C4-2B (cell line): ENCODE results near the gene GTF3C5.
"Not testable (repeated sequence)": the region's sequence is repeated elsewhere in the genome, so short reads cannot be mapped to it uniquely, and the experiment has no call there.

Source experiments
- H3K27ac ChIP-seq: fragments of 450-650 bp; 2 replicates; pipeline ENCODE4 v1.5.1; 2017
- ZFX ChIP-seq: fragments of 450-650 bp; IDR thresholded peaks from 2 replicates; pipeline ENCODE4 v1.6.1; 2017
- TF ChIP-seq, protein P1 (sequence below): fragments of 450-650 bp; conservative IDR thresholded peaks from 2 replicates; pipeline ENCODE4 v1.5.1; 2017; ENCODE audit warnings: mild to moderate bottlenecking

GTF3C5 gene

DNA sequence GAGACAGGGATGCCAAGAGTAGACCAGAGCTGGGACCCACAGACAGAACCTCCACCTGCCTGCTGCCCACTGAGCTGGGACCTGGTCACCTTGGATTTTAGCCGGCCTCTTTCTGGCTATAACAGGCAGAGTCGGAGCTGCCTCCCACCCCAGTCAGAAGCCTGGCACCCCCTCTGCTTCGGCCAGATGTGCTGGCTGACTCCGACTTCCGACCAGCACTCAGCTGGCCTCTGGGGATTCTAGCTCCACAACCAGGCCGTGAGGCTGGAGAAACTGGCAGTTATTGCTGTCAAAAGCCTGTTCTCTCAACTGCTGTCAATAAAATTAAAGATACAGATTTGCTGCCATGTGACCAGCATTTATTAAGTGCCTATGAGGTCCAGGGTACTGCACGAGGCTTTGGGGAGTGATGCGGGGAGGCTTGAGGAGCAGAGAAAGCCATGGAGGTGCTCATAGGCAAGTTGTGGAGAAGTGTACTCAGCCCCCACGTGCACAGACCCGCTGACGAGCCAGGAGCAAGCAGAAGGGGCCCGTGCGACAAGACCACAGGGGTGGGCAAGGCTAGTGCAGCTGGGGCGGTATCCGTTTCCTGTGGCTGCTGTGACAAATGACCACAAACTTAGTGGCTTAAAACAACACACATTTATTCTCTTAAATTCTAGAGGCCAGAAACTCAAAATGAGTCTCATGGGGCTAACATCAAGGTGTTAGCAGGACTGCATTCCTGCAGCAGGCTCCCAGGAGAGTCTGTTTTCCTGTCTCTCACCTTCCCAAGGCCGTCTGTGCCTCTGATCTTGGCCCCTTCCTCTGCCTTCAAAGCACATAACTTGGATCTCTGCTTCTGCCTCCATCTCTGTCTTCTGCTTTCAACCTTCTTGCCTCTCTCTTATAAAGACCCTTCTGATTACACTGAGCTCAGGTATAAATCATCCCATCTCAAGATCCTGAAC lies 39.2 kb upstream of the GTF3C5 start:
- TF ChIP-seq, protein P1, sequence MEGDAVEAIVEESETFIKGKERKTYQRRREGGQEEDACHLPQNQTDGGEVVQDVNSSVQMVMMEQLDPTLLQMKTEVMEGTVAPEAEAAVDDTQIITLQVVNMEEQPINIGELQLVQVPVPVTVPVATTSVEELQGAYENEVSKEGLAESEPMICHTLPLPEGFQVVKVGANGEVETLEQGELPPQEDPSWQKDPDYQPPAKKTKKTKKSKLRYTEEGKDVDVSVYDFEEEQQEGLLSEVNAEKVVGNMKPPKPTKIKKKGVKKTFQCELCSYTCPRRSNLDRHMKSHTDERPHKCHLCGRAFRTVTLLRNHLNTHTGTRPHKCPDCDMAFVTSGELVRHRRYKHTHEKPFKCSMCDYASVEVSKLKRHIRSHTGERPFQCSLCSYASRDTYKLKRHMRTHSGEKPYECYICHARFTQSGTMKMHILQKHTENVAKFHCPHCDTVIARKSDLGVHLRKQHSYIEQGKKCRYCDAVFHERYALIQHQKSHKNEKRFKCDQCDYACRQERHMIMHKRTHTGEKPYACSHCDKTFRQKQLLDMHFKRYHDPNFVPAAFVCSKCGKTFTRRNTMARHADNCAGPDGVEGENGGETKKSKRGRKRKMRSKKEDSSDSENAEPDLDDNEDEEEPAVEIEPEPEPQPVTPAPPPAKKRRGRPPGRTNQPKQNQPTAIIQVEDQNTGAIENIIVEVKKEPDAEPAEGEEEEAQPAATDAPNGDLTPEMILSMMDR = no peak
- TF ChIP-seq ZFX = no peak
- no peak overlapping the region for H3K27ac ChIP-seq

DNA sequence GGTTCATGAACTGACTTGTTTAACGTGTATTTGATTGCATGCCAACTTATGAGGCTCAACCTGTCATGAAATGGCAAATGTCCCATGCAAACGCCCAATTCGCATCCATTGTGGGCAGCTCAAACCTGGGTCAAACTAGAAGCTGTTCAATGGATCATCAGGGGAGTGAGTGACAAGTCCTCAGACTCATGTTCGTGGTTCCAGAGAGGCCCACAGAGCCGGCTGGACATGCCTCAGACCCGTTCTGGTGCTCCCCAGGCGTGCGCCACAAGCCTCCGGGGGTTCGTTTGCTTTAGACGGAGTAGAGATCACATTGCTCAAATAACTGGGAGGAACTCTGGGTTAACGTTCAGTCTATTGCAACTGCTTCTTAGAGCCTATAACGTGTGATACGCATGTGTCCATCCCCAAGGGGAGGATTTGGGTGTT lies 37.3 kb upstream of the GTF3C5 start:
- TF ChIP-seq, protein P1 = no peak
- no peak for TF ChIP-seq ZFX
- H3K27ac ChIP-seq = no peak overlapping the region

DNA sequence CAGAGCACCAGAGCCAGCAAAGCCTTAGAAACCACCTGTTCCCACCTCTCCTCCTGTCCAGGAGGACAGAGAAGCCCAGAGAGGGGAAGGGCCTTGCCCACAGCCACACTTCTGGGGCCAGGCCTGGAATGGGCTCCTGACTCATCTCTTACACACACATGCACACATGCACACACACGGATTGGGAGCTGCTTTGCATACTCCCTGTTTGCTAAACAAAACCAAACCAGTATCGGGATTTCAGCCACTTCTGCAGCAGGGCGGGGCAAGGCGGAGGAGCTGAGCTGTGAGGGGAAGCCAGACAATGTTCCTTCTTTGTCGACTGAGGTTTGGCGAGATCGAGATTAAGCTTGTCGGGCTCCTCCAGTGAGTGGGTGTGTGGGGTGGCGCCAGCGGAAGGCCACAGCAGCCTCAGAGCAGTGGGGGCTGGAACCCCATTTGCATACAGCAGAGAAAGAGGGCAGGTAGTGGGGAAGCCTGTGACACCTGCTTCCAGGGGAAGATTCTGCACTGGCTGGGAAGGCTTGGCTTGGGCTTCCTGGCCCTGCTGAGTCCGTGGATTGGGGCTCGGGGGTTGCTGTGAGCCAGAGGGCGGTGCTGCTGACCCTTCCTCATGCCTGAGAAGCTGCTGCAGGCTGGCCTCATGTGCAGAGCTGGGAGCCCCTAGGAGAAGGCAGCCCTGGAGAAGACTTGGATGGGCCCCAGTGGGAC lies 36.2 kb upstream of the GTF3C5 start:
- H3K27ac ChIP-seq = no peak overlapping the region
- TF ChIP-seq, protein P1 = no peak
- no peak for TF ChIP-seq ZFX

DNA sequence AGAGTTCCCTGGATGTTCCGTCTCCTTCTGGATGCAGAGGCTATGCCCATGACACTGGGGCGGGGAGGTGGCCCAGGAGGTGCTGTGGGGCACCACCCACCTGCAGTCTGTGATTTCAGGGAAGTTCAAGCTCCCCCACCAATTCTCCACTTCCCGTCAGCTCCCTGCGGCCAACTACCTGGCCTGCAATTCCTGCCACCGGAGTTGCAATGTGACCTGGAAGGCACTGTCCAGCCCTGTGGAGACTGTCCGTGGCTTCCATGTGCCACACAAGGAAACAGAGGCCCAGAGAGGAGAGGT lies 35.7 kb upstream of the GTF3C5 start:
- H3K27ac ChIP-seq = no peak overlapping the region
- TF ChIP-seq, protein P1 = no peak
- TF ChIP-seq ZFX = no peak

DNA sequence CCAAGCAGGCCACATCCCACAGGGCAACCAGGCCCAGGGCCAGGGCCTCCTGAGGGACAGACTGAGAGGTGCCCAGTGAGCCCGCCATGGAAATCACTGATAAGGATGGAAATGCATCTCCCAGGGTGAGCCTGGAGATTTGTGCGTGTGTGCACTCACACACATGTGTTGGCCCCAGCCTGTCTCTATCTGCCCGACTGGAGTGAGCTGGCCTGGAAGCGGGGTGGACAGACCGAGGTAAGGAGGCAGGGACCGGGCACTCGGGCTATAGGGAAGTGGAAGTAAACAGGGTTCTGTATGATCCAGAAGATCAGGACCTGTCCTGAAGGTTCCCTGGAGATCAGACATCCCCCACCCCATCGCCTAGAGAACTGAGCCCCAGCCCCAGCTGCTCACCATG lies 34.9 kb upstream of the GTF3C5 start:
- H3K27ac ChIP-seq = no peak overlapping the region

DNA sequence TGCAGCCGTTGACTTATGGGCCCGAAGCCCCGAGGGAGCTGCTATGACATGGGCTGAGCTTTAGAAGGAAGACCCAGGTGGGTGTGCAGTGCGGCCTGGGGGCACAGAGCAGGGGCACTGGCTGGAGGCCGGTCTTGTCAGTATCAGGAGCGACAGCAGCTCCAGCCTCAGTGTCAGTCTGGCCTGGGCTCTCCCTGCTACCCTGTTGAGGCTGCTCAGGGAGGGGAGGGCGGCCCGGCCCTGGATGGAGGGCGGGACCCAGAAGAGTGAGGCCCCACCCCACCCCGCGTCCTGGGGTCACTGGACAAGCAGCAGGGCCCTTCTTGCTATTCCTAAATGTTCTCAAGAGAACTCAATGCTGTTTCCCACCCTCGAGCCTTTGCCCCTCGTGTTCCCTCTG lies 34.3 kb upstream of the GTF3C5 start:
- H3K27ac ChIP-seq = no peak overlapping the region
- TF ChIP-seq, protein P1 = no peak
- no peak for TF ChIP-seq ZFX

More for the DNA sequence above, 34.9 kb upstream of the GTF3C5 start:
- no peak for TF ChIP-seq ZFX
- TF ChIP-seq, protein P1 = no peak

DNA sequence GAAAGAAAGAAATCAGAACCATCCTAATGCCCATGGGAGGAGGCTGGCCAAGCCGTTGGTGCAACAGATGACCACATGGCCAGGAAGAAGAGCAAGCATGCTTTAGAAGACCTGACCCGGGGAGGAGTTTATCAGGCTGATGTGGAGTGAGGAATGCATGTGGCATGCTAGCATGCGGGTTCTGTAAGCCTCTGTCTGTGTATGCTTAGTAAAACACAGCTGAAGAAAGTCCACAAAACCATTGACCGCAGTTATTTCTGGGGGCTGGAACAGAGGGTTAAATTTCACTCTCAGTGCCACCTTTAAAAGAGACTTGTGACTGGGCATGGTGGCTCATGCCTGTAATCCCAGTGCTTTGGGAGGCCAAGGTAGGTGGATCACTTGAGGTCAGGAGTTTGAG lies 33.2 kb upstream of the GTF3C5 start:
- no peak overlapping the region for H3K27ac ChIP-seq
- TF ChIP-seq ZFX = no peak
- TF ChIP-seq, protein P1 = no peak

DNA sequence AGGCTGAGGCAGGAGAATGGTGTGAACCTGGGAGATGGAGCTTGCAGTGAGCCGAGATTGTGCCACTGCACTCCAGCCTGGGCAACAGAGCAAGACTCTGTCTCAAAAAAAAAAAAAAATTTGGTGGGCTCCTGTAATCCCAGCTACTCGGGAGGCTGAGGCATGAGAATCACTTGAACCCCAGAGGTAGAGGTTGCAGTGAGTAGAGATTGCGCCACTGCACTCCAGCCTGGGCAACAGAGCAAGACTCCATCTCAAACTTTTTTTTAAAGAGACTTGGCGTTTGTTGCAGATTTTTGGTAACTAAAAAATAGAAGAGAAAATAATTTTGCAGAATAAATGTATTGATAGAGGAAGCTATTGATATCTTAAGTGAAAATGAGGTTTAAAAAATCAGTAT lies 32.6 kb upstream of the GTF3C5 start:
- H3K27ac ChIP-seq = not testable (repeated sequence)
